GM23248 (cell line): ENCODE results near the gene MCHR2. TPM values are rescaled to one million over a fixed set of nuclear protein-coding genes. Genes with fewer than 3 reads are reported as not detected.

Experiments
- DNase-seq: peaks from one replicate; pipeline ENCODE4 v3.0.0-alpha.2; 2015
- H2AFZ ChIP-seq: fragments of 200-600 bp; sonication (generic); 2 replicates; pipeline ENCODE4 v1.6.1; 2016; ENCODE audit warnings: antibody characterized with exemption
- H3F3A ChIP-seq: fragments of 200-600 bp; sonication (generic); 2 replicates; pipeline ENCODE4 v1.6.1; 2016; ENCODE audit warnings: mild to moderate bottlenecking, antibody characterized with exemption, mixed run types; ENCODE audit not compliant: insufficient read depth
- H3K27ac ChIP-seq: fragments of 200-600 bp; sonication (generic); 2 replicates; pipeline ENCODE4 v1.5.1; 2016; ENCODE audit warnings: mild to moderate bottlenecking
- H3K27me3 ChIP-seq: fragments of 200-600 bp; sonication (generic); replicated peaks from 2 replicates; pipeline ENCODE4 v1.6.1; 2016; ENCODE audit warnings: mild to moderate bottlenecking; ENCODE audit not compliant: insufficient read depth
- H3K36me3 ChIP-seq: fragments of 200-600 bp; sonication (generic); 2 replicates; pipeline ENCODE4 v1.6.1; 2016; ENCODE audit warnings: low read depth, mild to moderate bottlenecking
- H3K4me1 ChIP-seq: fragments of 200-600 bp; sonication (generic); 2 replicates; pipeline ENCODE4 v1.6.1; 2016; ENCODE audit warnings: mild to moderate bottlenecking; ENCODE audit not compliant: insufficient read depth
- H3K4me2 ChIP-seq: fragments of 200-600 bp; sonication (generic); one replicate; pipeline ENCODE4 v1.6.1; 2016; ENCODE audit warnings: mild to moderate bottlenecking; ENCODE audit not compliant: unreplicated experiment
- H3K4me3 ChIP-seq: fragments of 200-600 bp; sonication (generic); 2 replicates; pipeline ENCODE4 v1.5.1; 2016; ENCODE audit warnings: mild to moderate bottlenecking
- H3K79me2 ChIP-seq: fragments of 200-600 bp; sonication (generic); 2 replicates; pipeline ENCODE4 v1.6.1; 2016; ENCODE audit warnings: mild to moderate bottlenecking; ENCODE audit not compliant: insufficient read depth
- H3K9ac ChIP-seq: fragments of 200-600 bp; sonication (generic); 2 replicates; pipeline ENCODE4 v1.6.1; 2016; ENCODE audit warnings: mild to moderate bottlenecking
- H3K9me2 ChIP-seq: fragments of 200-600 bp; sonication (generic); 2 replicates; pipeline ENCODE4 v1.6.1; 2016; ENCODE audit warnings: mixed run types, mild to moderate bottlenecking, moderate library complexity; ENCODE audit not compliant: insufficient read depth
- H3K9me3 ChIP-seq: fragments of 200-600 bp; sonication (generic); one replicate; pipeline ENCODE4 v1.6.1; 2017; ENCODE audit warnings: low read depth
- H4K20me1 ChIP-seq: fragments of 200-600 bp; sonication (generic); 2 replicates; pipeline ENCODE4 v1.6.0; 2016; ENCODE audit not compliant: insufficient read depth
- EZH2 ChIP-seq: fragments of 200-600 bp; sonication (generic); IDR thresholded peaks from 2 replicates; pipeline ENCODE4 v1.6.1; 2018; ENCODE audit warnings: antibody characterized with exemption, mild to moderate bottlenecking; ENCODE audit not compliant: insufficient read depth, poor library complexity, severe bottlenecking
- EZH2phosphoT487 ChIP-seq: fragments of 200-600 bp; sonication (generic); IDR thresholded peaks from 2 replicates; pipeline ENCODE4 v1.6.1; 2018; ENCODE audit warnings: antibody characterized with exemption, moderate library complexity, mild to moderate bottlenecking, low read depth; ENCODE audit not compliant: insufficient read depth
- WGBS, 2 experiments: methylation state at CpG; one replicate each; pipeline ENCODE4 v1.1.6; 2015 to 2017; ENCODE audit warnings: low lambda C conversion rate in 2 of 2, low coverage in 1 of 2; ENCODE audit errors: missing lambda C conversion rate in 2 of 2; 5-methylcytosine and 5-hydroxymethylcytosine counted together
- in situ Hi-C: fragments of 300-500 bp; cut with MboI; formaldehyde crosslinking; loops from 2 replicates; pipeline ENCODE4 v1.15.0; 2020
- polyA plus RNA-seq: library from polyadenylated mRNA; unstranded; fragments of >200 nt; fragmentation: Nextera tagmentation; extraction: Ambion mirVana; gene quantifications from 2 replicates; pipeline ENCODE4 v1.2.1, GENCODE V29; 2016
- total RNA-seq: library from RNA; depleted of rRNA; stranded (reverse); fragments of >200 nt; shearing (Covaris generic); gene quantifications from 2 replicates; pipeline ENCODE4 v1.2.3, GENCODE V29; 2014

The MCHR2 gene
- total and polyA plus RNA-seq, 2 experiments from 2014 or later = not detected

DNA sequence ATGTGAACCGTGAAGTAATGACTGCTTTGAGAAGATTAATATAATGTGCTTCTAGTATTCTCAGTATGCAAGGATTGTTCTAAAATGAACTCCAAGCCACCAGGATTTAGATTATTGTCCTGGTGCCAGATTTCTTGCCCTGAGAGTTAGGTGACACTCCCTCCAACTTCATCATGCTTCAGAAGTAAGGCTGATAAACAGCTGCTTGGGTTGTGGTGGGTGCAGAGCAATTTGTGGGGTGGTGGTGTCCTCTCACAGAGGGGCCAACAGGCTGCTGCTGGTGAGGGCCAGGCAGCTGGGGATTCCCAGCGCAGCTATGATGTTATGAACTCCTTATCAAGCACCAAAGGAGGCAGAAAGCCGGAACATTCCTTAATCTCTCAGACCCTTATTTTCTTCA, 114.6 kb downstream of the MCHR2 start:
- no peak overlapping the region for H3K4me2 ChIP-seq
- no peaks in the 10 kb centered on the region for H3K4me1 ChIP-seq
- peaks cover 11% of the 10 kb centered on the region; the same call in 1 of the 2 replicates for H3K27me3 ChIP-seq
- TF ChIP-seq EZH2phosphoT487 (no peak), EZH2 (no peak)
- no peaks in the 10 kb centered on the region for H4K20me1 ChIP-seq
- no peaks in the 10 kb centered on the region for H3F3A ChIP-seq
- H3K36me3 ChIP-seq = no peaks in the 10 kb centered on the region
- no peak for DNase-seq
- H3K9me2 ChIP-seq = no peaks in the 10 kb centered on the region
- H3K27ac ChIP-seq = no peak overlapping the region
- no peak overlapping the region for H3K4me3 ChIP-seq
- H3K9ac ChIP-seq = no peak overlapping the region
- H2AFZ ChIP-seq = no peak overlapping the region
- 44 to 50% methylated on average over 3 of the region's 3 CpGs for WGBS, 2 experiments
- H3K79me2 ChIP-seq = no peaks in the 10 kb centered on the region
- H3K9me3 ChIP-seq = no peaks in the 10 kb centered on the region
- in situ Hi-C loops = no loop called here

DNA sequence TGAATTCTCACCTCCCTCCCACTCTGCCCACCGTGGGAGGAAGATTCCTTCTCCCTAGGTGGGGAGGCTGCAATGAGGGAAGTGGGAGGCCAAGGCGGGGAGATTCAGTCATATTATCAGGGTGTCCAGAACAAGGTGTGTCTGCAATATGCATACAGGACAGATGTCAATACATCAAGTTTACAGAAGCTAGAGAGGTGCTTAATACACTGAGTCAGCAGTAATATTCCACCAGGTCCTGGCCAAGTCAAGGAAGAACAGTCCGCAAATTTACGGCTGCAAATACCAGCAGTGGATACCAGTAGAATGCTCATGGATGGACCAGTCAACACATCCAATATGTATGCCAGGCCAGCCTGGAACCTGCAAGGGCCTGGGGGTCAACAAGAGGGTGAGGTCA, 119.0 kb downstream of the MCHR2 start:
- H3K27ac ChIP-seq = no peak overlapping the region
- H3K9ac ChIP-seq = no peak overlapping the region
- no peak overlapping the region for H3K4me3 ChIP-seq
- WGBS, 2 experiments = 69 to 70% methylated on average over 4 of the region's 4 CpGs
- H4K20me1 ChIP-seq = no peaks in the 10 kb centered on the region
- H3K9me3 ChIP-seq = no peaks in the 10 kb centered on the region
- no peak for DNase-seq
- H2AFZ ChIP-seq = no peak overlapping the region
- H3K79me2 ChIP-seq = no peaks in the 10 kb centered on the region
- H3K4me1 ChIP-seq = no peaks in the 10 kb centered on the region
- TF ChIP-seq EZH2phosphoT487 (no peak), EZH2 (no peak)
- no peaks in the 10 kb centered on the region for H3F3A ChIP-seq
- no peaks in the 10 kb centered on the region for H3K9me2 ChIP-seq
- in situ Hi-C loops = no loop called here
- no peaks in the 10 kb centered on the region for H3K36me3 ChIP-seq
- no peak overlapping the region for H3K4me2 ChIP-seq
- peaks cover 28% of the 10 kb centered on the region; the same call in 1 of the 2 replicates for H3K27me3 ChIP-seq

DNA sequence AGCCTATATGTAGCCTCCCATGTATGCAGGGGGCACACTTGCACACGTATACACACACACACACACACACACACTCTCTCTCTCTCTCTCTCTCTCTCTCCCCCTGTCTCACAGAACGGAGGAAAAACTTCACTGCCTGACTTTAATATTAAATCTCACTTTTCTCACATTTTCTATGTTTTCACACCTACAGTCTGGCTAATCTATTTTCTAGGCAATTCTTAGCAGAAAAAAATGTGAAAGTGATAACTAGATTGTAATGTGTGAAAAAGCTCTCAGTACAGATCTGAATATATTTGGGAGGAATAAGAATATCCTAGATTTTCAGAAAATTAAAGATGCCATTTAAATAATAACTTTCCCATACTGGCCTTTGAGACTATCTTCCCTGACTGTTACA, 120.9 kb downstream of the MCHR2 start:
- Histone ChIP-seq H3K4me2 (no peak overlapping the region), H3K36me3 (no peaks in the 10 kb centered on the region), H3K4me1 (no peaks in the 10 kb centered on the region; the same call in 1 of the 2 replicates), H3K27ac (no peak overlapping the region), H3K9me3 (no peaks in the 10 kb centered on the region), H4K20me1 (no peaks in the 10 kb centered on the region), H3K4me3 (no peak overlapping the region), H3F3A (no peaks in the 10 kb centered on the region), H3K9ac (no peak overlapping the region), H2AFZ (no peak overlapping the region), H3K9me2 (no peaks in the 10 kb centered on the region), H3K27me3 (peaks cover 23% of the 10 kb centered on the region; the same call in 1 of the 2 replicates), H3K79me2 (no peaks in the 10 kb centered on the region)
- in situ Hi-C loops = loop anchor here (5.0 kb wide), 1 partner anchor 129 kb away; no protein-coding TSS in a partner anchor
- DNase-seq = no peak
- WGBS, 2 experiments = 52 to 53% methylated on average over 2 of the region's 2 CpGs
- TF ChIP-seq EZH2phosphoT487 (no peak), EZH2 (no peak)

DNA sequence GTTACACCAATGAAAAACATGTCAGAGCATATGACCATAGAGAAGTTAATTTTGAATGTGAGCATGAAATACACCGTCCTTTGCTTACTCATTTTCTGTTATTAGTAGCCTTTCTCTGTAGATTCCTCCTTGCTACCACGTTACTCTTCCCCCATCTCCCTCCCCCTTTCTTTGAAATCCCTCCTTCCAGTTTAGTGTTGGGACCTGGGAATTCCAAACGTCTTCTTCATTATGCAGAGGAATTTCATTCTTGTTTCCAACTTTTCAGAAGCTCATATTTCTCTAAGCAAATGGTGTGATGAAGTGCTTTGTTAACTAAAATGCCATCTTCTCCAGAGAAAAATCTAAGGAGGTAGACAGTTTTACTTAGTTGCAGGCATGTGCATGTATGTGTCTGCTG, 122.4 kb downstream of the MCHR2 start:
- H3K79me2 ChIP-seq = no peaks in the 10 kb centered on the region

More for the DNA sequence above, 122.4 kb downstream of the MCHR2 start:
- H3K9me2 ChIP-seq = no peaks in the 10 kb centered on the region
- WGBS, 2 experiments = 31% methylated on average over 3 of the region's 3 CpGs
- H3F3A ChIP-seq = no peaks in the 10 kb centered on the region
- no peak overlapping the region for H3K27ac ChIP-seq
- DNase-seq = no peak
- H3K36me3 ChIP-seq = no peaks in the 10 kb centered on the region
- no peak overlapping the region for H3K4me3 ChIP-seq
- TF ChIP-seq EZH2 (no peak), EZH2phosphoT487 (no peak)
- peaks cover 22% of the 10 kb centered on the region; the same call in 1 of the 2 replicates for H3K27me3 ChIP-seq
- H2AFZ ChIP-seq = no peak overlapping the region
- H3K9ac ChIP-seq = no peak overlapping the region
- no peaks in the 10 kb centered on the region; the same call in 1 of the 2 replicates for H3K4me1 ChIP-seq
- no peak overlapping the region for H3K4me2 ChIP-seq
- in situ Hi-C loops = loop anchor here (5.0 kb wide), 1 partner anchor 131 kb away; no protein-coding TSS in a partner anchor
- H3K9me3 ChIP-seq = no peaks in the 10 kb centered on the region
- H4K20me1 ChIP-seq = no peaks in the 10 kb centered on the region
